ENCODE measurements around the gene TRIM33.

GRCh38 chr1:114490274-114490693 is 20.7 kb downstream of the TRIM33 start:
- TF ChIP-seq POLR2A (IDR thresholded peaks at IDR 0.05), result no peak
- no peak for TF ChIP-seq CTCF (IDR thresholded peaks at IDR 0.05)

All from body of pancreas (tissue), 4 donors.